GM19193 (cell line): ENCODE measurements around the gene TRAPPC14.

Source experiments
- POLR2A ChIP-seq: IDR thresholded peaks from 4 replicates; pipeline ENCODE4 v1.6.1; 2011; ENCODE audit not compliant: insufficient read depth, insufficient read length; ENCODE audit errors: extremely low read depth

The TRAPPC14 gene

GRCh38 chr7:100173806-100174495 lies 15.4 kb upstream of the TRAPPC14 start:
- TF ChIP-seq POLR2A: no peak

- TF ChIP-seq POLR2A: no peak
Observed at GRCh38 chr7:100171840-100172239, 13.3 kb upstream of the TRAPPC14 start.

GRCh38 chr7:100171087-100171681 lies 12.7 kb upstream of the TRAPPC14 start:
- TF ChIP-seq POLR2A: no peak

DNA sequence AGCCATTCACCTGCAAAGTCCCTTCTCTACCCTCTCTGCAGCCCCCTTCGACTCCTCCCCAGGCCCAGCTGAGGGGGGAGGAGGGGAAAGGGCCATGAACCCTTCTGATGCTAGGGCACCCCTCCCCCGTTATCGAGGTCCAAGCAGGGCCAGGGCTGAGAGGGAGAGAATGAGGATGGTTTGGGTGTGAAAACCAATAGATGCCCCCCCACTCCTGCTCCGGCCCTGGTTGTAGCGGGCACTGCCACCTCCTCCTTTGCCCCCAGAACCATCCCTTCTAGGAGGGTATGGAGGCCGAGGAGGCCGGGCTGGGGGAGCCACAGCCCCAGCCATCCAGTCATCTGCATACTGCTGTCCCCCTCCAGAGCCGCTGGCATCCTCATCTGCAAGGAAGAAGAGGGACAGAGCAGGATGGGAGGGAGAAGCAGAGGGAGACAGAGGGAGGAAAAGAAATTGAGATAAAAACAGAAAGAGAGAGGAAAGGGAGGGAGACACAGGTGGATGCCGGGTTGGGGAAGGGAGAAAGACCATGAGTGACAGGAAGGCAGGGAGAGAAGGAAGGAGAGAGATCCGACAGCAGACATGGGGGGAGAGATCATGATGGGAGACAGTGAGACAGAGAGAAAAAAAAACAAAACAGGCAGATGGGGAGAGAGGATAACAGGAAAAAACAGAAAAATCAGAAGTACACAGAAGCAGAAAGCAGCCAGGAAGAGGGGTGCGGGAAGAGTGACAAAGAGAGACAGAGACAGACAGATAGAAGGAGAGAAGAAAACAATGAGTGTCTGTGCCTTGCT lies 11.8 kb upstream of the TRAPPC14 start:
- no peak for TF ChIP-seq POLR2A

DNA sequence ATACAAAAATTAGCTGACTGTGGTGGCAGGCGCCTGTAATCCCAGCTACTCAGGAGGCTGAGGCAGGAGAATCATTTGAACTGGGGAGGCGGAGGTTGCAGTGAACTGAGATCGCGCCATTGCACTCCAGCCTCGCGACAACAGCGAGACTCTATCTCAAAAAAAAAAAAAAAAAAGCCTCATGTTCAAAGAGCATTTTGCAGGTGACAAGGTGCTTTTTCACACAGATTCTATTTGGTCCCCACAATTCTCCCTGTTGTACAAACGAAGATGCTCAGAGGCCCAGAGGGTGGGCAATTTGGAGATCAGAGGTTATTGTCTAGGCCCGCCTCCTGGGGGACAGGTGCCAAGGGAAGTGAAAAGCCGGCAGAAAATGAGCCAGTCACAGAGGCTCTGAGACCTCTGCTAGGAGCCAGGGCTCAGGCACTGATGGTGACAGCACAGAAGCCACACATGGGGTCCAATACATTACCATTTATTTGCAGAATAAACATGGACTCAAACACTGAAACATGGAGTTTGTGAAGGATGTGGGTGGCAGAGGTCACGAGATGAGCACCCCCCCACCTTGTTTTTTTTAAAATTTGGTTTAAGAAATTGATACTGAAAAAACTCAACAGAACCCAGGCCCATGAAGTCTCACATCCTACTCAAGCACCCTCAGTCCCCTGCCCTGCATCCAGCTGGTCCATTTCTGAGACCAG lies 10.8 kb upstream of the TRAPPC14 start:
- no peak for TF ChIP-seq POLR2A

GRCh38 chr7:100167912-100168323 lies 9.4 kb upstream of the TRAPPC14 start:
- no peak for TF ChIP-seq POLR2A

- no peak for TF ChIP-seq POLR2A
Observed at GRCh38 chr7:100166970-100167911, 8.7 kb upstream of the TRAPPC14 start.

DNA sequence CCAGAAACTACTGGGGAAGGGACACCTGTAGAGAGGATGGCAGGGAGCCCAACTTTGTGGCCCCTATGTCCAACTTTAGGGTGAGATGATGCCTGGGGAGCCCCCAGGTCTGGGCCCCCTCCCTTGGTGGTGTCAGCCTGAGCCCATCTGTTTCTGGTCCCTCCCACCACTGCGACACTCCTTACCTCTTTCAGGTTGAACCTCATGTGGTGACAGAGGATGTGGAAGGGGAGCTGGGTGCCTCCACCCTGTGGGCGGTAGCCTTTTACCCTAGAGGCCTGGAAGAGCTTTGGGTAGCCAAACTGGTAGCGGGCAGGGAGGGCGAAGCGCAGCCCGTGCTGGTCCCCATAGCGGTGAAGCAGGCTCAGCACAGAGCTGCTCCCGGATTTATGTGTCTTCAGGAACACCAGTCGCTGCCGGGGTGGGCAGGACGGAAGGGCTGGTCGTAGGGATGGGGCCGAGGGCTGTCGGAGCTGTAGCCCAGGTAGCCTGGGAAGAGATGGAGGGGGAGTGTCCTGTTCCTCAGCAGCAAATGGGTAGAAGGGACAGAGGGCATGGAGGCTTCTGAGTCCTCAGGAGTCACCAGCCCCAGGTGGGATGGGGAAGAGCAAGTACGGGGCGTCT lies 7.9 kb upstream of the TRAPPC14 start:
- no peak for TF ChIP-seq POLR2A

DNA sequence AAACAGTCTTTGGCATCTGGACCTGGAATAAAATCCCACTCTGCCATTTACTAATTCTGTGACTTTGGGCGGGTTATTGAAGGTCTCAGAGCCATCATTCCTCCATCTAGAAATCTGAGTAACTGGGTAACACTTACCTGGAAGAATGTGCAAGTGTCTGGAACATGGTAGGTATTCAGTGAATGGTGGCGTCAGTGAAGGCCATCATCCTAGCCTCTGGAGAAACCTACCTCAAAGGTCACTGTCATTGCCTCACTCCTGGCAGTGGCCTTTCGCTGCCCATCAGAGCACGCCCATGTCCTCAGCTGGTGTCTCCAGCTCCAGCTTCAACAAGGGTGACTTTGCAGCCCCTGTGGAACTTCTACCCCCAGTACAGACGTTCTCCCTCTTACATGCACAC lies 5.3 kb upstream of the TRAPPC14 start:
- no peak for TF ChIP-seq POLR2A

- no peak for TF ChIP-seq POLR2A
Observed at GRCh38 chr7:100163006-100163531, 4.5 kb upstream of the TRAPPC14 start.

GRCh38 chr7:100160067-100160466 lies 1.5 kb upstream of the TRAPPC14 start:
- TF ChIP-seq POLR2A: no peak

DNA sequence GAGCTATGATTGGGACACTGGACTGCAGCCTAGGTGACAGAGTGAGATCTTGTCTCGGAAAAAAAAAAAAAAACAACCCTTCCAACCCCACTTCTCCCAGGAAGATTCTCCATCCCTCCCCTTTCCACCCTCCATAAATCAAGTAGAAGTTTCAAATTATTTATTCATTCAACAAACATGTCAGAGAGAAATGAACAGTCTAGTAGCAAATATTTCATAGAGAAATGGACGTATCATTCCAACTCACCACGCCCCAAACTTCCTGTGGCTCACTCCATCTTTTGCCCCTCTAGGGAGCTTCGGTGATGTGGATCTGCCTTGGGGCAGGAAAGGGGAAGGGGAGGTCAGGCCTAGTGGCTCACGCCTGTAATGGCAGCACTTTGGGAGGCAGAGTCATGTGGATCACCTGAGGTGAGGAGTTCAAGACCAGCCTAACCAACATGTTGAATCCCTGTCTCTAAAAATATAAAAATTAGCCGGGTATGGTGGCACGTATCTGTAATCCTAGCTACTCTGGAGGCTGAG lies 638 bp upstream of the TRAPPC14 start:
- TF ChIP-seq POLR2A: no peak
